ENCODE measurements around the gene CHRD. TPM values are rescaled to one million over a fixed set of nuclear protein-coding genes. Genes with fewer than 3 reads are reported as not detected.

Gene CHRD
- total RNA-seq, 4 donors from 2014 or later, result 29.1 to 44.6 (median 34.3) TPM

- Histone ChIP-seq H3K4me1 (peaks cover 0 to 40% (median 8%) of the 10 kb centered on the region in 4 donors), H3K4me3 (peak overlapping the region in 2 of 4 donors; percentile 45 to 62), H3K27me3 (peaks cover 0 to 17% of the 10 kb centered on the region in 2 donors), H3K9me3 (no peaks in the 10 kb centered on the region), H3K27ac (peak overlapping the region; percentile 72 to 87 (median 77)), H3K36me3 (peaks cover 0 to 9% (median 0%) of the 10 kb centered on the region in 3 donors)
- 77 to 78% methylated on average over 10 of the region's 10 CpGs for whole genome bisulfite sequencing, 2 donors
- no peak for DNase-seq (ENCODE audit: low spot score in 2 of 2)
- TF ChIP-seq CTCF (IDR thresholded peaks at IDR 0.05) (no peak), EP300 (IDR thresholded peaks at IDR 0.05) (no peak), POLR2A (IDR thresholded peaks at IDR 0.05) (no peak)
Observed at GRCh38 chr3:184378651-184379357, 1.1 kb upstream of the CHRD start.

GRCh38 chr3:184380185-184380626 lies 352 bp downstream of the CHRD start:
- Histone ChIP-seq H3K27ac (peak overlapping the region in 1 of 4 donors; percentile 87), H3K4me1 (peaks cover 0 to 40% (median 8%) of the 10 kb centered on the region in 4 donors), H3K4me3 (peak overlapping the region; percentile 10 to 62 (median 44)), H3K9me3 (no peaks in the 10 kb centered on the region), H3K27me3 (peaks cover 0 to 17% of the 10 kb centered on the region in 2 donors), H3K36me3 (peaks cover 0 to 9% (median 0%) of the 10 kb centered on the region in 3 donors)
- TF ChIP-seq POLR2A (IDR thresholded peaks at IDR 0.05) (peak in 1 of 2 donors; percentile 32), EP300 (IDR thresholded peaks at IDR 0.05) (no peak)
- DNase-seq (ENCODE audit: low spot score in 2 of 2), result peak in 1 of 2 donors; percentile 41
- 0% methylated on average over 1 of the region's 62 CpGs; no CpG with 5 or more reads in 1 of the 2 donors for WGBS, 2 donors

- H3K36me3 ChIP-seq, result peaks cover 0 to 11% (median 0%) of the 10 kb centered on the region in 3 donors
- WGBS, 2 donors, result 5 to 7% methylated on average over 21 to 35 of the region's 42 CpGs
- DNase-seq (ENCODE audit: low spot score in 2 of 2), result no peak
- H3K9me3 ChIP-seq, result no peaks in the 10 kb centered on the region
- peak overlapping the region in 2 of 4 donors; percentile 17 to 87 for H3K27ac ChIP-seq
- TF ChIP-seq POLR2A (IDR thresholded peaks at IDR 0.05), result no peak
- no peak for TF ChIP-seq EP300 (IDR thresholded peaks at IDR 0.05)
- no peak for TF ChIP-seq CTCF (IDR thresholded peaks at IDR 0.05)
- H3K4me3 ChIP-seq, result peak overlapping the region; percentile 10 to 62 (median 44)
- H3K27me3 ChIP-seq, result peaks cover 0 to 17% of the 10 kb centered on the region in 2 donors
- H3K4me1 ChIP-seq, result peaks cover 0 to 40% (median 8%) of the 10 kb centered on the region in 4 donors
Observed at GRCh38 chr3:184380627-184381260, 890 bp downstream of the CHRD start.

GRCh38 chr3:184381261-184382224 lies 1.7 kb downstream of the CHRD start:
- H3K4me1 ChIP-seq, result peaks cover 0 to 40% (median 8%) of the 10 kb centered on the region in 4 donors
- H3K27ac ChIP-seq, result peak overlapping the region in 3 of 4 donors; percentile 17 to 87 (median 17)
- H3K36me3 ChIP-seq, result peaks cover 0 to 19% (median 0%) of the 10 kb centered on the region in 3 donors
- TF ChIP-seq POLR2A (IDR thresholded peaks at IDR 0.05) (no peak), EP300 (IDR thresholded peaks at IDR 0.05) (no peak), CTCF (IDR thresholded peaks at IDR 0.05) (no peak)
- 8 to 10% methylated on average over 18 to 45 of the region's 55 CpGs for WGBS, 2 donors
- H3K4me3 ChIP-seq, result peak overlapping the region; percentile 10 to 62 (median 44)
- H3K9me3 ChIP-seq, result no peaks in the 10 kb centered on the region
- DNase-seq (ENCODE audit: low spot score in 2 of 2), result peak in 1 of 2 donors; percentile 46
- H3K27me3 ChIP-seq, result peaks cover 0 to 17% of the 10 kb centered on the region in 2 donors

Measured in tibial nerve (tissue), 4 donors.